Testis (tissue), 3 donors: ENCODE measurements around the gene THSD4. TPM values are rescaled to one million over a fixed set of nuclear protein-coding genes. Genes with fewer than 3 reads are reported as not detected.

Experiments
- DNase-seq: peaks from one replicate; pipeline ENCODE4 v3.0.0-alpha.2; 2019
- H3K27ac ChIP-seq, 2 donors: fragments of 200-600 bp; sonication (generic); one replicate each; pipeline ENCODE4 v1.5.1; 2019
- H3K27me3 ChIP-seq: fragments of 200-600 bp; sonication (generic); one replicate; pipeline ENCODE4 v1.5.1; 2019
- H3K36me3 ChIP-seq: fragments of 200-600 bp; sonication (generic); one replicate; pipeline ENCODE4 v1.5.1; 2017; ENCODE audit warnings: low read depth; ENCODE audit errors: missing control alignments
- H3K4me1 ChIP-seq: fragments of 200-600 bp; sonication (generic); one replicate; pipeline ENCODE4 v1.5.1; 2019
- H3K4me3 ChIP-seq, 2 donors: fragments of 200-600 bp; sonication (generic); one replicate each; pipeline ENCODE4 v1.5.1; 2017 to 2019
- H3K9me3 ChIP-seq: fragments of 200-600 bp; sonication (generic); one replicate; pipeline ENCODE4 v1.5.1; 2017
- POLR2A ChIP-seq: fragments of 450-650 bp; IDR thresholded peaks from one replicate; pipeline ENCODE4 v1.6.1; 2017; ENCODE audit warnings: antibody characterized with exemption, mild to moderate bottlenecking, moderate library complexity
- WGBS, 2 donors: methylation state at CpG; one replicate each; pipeline ENCODE4 v1.1.5; 2018; 5-methylcytosine and 5-hydroxymethylcytosine counted together
- intact Hi-C: fragments of 100-400 bp; cut with DNase I; formaldehyde crosslinking; loops from one replicate; pipeline ENCODE4 v1.15.1; 2023; ENCODE audit warnings: low total_unique reads
- polyA plus RNA-seq: library from polyadenylated mRNA; stranded (reverse); fragments of 350-450 nt; fragmentation: Illumina TruSeq; extraction: RNeasy Lipid Tissue Mini Kit (QIAGEN cat#74804); gene quantifications from one replicate; pipeline ENCODE4 v1.2.3, GENCODE V29; 2014; ENCODE audit warnings: low read depth, low replicate concordance; ENCODE audit not compliant: insufficient read depth
- total RNA-seq, 2 donors: library from RNA; depleted of rRNA; stranded (reverse); fragments of >200 nt; gene quantifications; one replicate each; pipeline ENCODE4 v1.2.3, GENCODE V29; 2016
- TF ChIP-seq, protein P1 (sequence below), 3 experiments: fragments of 450-650 bp in 2 of 3; fragments of 200-600 bp in 1 of 3; sonication (generic) in 1 of 3; IDR thresholded peaks; one replicate each; pipeline ENCODE4 v1.5.1; 2016 to 2019; ENCODE audit warnings: antibody characterized with exemption in 3 of 3, mild to moderate bottlenecking in 2 of 3, moderate library complexity in 1 of 3

THSD4 gene
- total and polyA plus RNA-seq, 3 donors from 2014 or later: 14.3 to 21.5 (median 18.2) TPM

DNA sequence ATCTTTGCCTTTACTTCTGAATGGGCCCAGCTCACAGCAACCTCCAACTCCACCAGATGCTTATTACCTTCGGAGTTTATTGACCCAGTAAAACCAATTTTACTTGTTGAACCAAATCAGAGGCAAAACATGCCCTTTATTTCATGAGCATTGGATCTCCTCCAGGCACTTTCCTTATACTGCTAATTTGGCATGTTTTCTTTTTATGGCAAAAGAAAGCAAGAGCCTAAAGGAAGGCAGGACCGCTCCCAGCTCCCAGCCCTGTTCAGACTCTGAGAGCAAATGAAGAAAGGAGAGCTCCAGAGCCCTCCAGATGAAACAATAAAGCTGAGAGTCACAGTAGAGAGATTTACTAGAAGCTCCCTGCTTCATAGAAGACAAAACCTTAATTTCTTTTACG, 613.6 kb downstream of the THSD4 start:
- no peak overlapping the region for H3K27ac ChIP-seq
- no peak overlapping the region for H3K4me3 ChIP-seq
- TF ChIP-seq, protein P1, sequence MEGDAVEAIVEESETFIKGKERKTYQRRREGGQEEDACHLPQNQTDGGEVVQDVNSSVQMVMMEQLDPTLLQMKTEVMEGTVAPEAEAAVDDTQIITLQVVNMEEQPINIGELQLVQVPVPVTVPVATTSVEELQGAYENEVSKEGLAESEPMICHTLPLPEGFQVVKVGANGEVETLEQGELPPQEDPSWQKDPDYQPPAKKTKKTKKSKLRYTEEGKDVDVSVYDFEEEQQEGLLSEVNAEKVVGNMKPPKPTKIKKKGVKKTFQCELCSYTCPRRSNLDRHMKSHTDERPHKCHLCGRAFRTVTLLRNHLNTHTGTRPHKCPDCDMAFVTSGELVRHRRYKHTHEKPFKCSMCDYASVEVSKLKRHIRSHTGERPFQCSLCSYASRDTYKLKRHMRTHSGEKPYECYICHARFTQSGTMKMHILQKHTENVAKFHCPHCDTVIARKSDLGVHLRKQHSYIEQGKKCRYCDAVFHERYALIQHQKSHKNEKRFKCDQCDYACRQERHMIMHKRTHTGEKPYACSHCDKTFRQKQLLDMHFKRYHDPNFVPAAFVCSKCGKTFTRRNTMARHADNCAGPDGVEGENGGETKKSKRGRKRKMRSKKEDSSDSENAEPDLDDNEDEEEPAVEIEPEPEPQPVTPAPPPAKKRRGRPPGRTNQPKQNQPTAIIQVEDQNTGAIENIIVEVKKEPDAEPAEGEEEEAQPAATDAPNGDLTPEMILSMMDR (IDR thresholded peaks at IDR 0.05): no peak
- TF ChIP-seq POLR2A: no peak
- WGBS, 2 donors: 82 to 86% methylated on average over 3 of the region's 3 CpGs
- H3K27me3 ChIP-seq: no peaks in the 10 kb centered on the region
- H3K36me3 ChIP-seq: no peaks in the 10 kb centered on the region
- peaks cover 3% of the 10 kb centered on the region for H3K4me1 ChIP-seq
- DNase-seq: no peak
- no peaks in the 10 kb centered on the region for H3K9me3 ChIP-seq
- intact Hi-C loops: no loop called here

DNA sequence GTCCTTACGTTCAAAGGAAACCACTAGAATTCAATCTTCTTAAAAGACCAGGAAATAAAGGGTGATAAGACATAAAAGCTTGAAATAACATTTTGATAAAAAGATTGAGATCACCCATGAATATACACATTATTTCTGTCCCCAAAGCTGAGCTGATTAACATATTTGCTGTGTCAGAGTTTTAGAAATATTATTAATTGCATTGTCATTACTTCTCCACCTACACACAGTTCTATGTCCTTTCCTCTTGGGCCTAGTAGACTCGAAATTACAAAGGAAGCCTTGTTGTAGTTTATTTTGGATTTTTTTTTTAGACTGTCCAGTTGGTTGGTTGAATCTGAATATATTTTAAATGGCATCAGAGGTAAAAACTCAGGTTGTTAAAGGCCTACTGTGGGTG, 614.0 kb downstream of the THSD4 start:
- Histone ChIP-seq H3K9me3 (no peaks in the 10 kb centered on the region), H3K36me3 (no peaks in the 10 kb centered on the region), H3K4me3 (no peak overlapping the region), H3K27ac (no peak overlapping the region), H3K4me1 (peaks cover 3% of the 10 kb centered on the region), H3K27me3 (no peaks in the 10 kb centered on the region)
- DNase-seq: no peak
- intact Hi-C loops: no loop called here
- TF ChIP-seq, protein P1 (IDR thresholded peaks at IDR 0.05): no peak
- no peak for TF ChIP-seq POLR2A
- WGBS, 2 donors: 75 to 84% methylated on average over 2 of the region's 2 CpGs

- intact Hi-C loops: loop anchor here (10.0 kb wide), 1 partner anchor 286 kb away; no protein-coding TSS in a partner anchor
- H3K27ac ChIP-seq: no peak overlapping the region
- 48 to 61% methylated on average over 15 of the region's 15 CpGs for WGBS, 2 donors
Observed at GRCh38 chr15:71730277-71731144, 615.2 kb downstream of the THSD4 start.

GRCh38 chr15:71732636-71733035, 617.4 kb downstream of the THSD4 start:
- Histone ChIP-seq H3K9me3 (no peaks in the 10 kb centered on the region), H3K36me3 (no peaks in the 10 kb centered on the region), H3K4me1 (peaks cover 3% of the 10 kb centered on the region), H3K27me3 (no peaks in the 10 kb centered on the region), H3K4me3 (no peak overlapping the region), H3K27ac (no peak overlapping the region)
- no peak for TF ChIP-seq POLR2A
- TF ChIP-seq, protein P1 (IDR thresholded peaks at IDR 0.05): no peak
- intact Hi-C loops: loop anchor here (10.0 kb wide), 1 partner anchor 288 kb away; no protein-coding TSS in a partner anchor
- no peak for DNase-seq
- WGBS, 2 donors: 74 to 83% methylated on average over 2 of the region's 2 CpGs

More at GRCh38 chr15:71730277-71731144, 615.2 kb downstream of the THSD4 start:
- Histone ChIP-seq H3K36me3 (no peaks in the 10 kb centered on the region), H3K4me3 (no peak overlapping the region), H3K27me3 (no peaks in the 10 kb centered on the region), H3K4me1 (peaks cover 3% of the 10 kb centered on the region), H3K9me3 (no peaks in the 10 kb centered on the region)
- no peak for TF ChIP-seq POLR2A
- TF ChIP-seq, protein P1 (IDR thresholded peaks at IDR 0.05): peak; percentile 40 to 76 (median 66)
- DNase-seq: peak; percentile 70
